CD14-positive monocyte (primary cell): Measurements from ENCODE around the gene CFAP97. TPM values are rescaled to one million over a fixed set of nuclear protein-coding genes. Genes with fewer than 3 reads are reported as not detected.

Experiments used
- DNase-seq, 3 donors: peaks; one replicate each; pipeline ENCODE4 v3.0.0-alpha.2; 2011 to 2022
- H2AFZ ChIP-seq: 2 replicates; pipeline ENCODE4 v1.6.0; 2012; ENCODE audit warnings: mild to moderate bottlenecking, low read depth, low read length, inconsistent platforms; ENCODE audit not compliant: insufficient read depth, poor library complexity, severe bottlenecking
- H3K27ac ChIP-seq, 2 donors: 1 replicate in 1 of 2; 2 replicates in 1 of 2; pipeline ENCODE4 v1.5.1; 2012 to 2013; ENCODE audit warnings: low read length in 2 of 2, control low read depth in 1 of 2, inconsistent platforms in 1 of 2, low read depth in 1 of 2, mild to moderate bottlenecking in 1 of 2
- H3K27me3 ChIP-seq, 2 donors: one replicate each; pipeline versions ENCODE4 v1.6.0 to v1.6.1; 2011 to 2013; ENCODE audit warnings: low read length in 2 of 2; ENCODE audit not compliant: control insufficient read depth in 2 of 2, insufficient read depth in 2 of 2
- H3K36me3 ChIP-seq, 2 donors: replicated peaks in 1 of 2; 1 replicate in 1 of 2; 2 replicates in 1 of 2; pipeline versions ENCODE4 v1.5.1 to v1.6.1; 2012 to 2013; ENCODE audit warnings: low read length in 2 of 2, control low read depth in 1 of 2, inconsistent platforms in 1 of 2, mild to moderate bottlenecking in 1 of 2; ENCODE audit not compliant: insufficient read depth in 2 of 2, control insufficient read depth in 1 of 2
- H3K4me1 ChIP-seq, 2 donors: 1 replicate in 1 of 2; 2 replicates in 1 of 2; pipeline versions ENCODE4 v1.5.1 to v1.6.1; 2012 to 2013; ENCODE audit warnings: low read length in 2 of 2, control low read depth in 1 of 2, inconsistent platforms in 1 of 2, mild to moderate bottlenecking in 1 of 2, moderate library complexity in 1 of 2; ENCODE audit not compliant: insufficient read depth in 2 of 2, control insufficient read depth in 1 of 2
- H3K4me2 ChIP-seq: replicated peaks from 2 replicates; pipeline ENCODE3; 2012; ENCODE audit warnings: low read length, moderate library complexity, mild to moderate bottlenecking; ENCODE audit not compliant: poor library complexity, severe bottlenecking; ENCODE audit errors: extremely low read depth
- H3K4me3 ChIP-seq, 3 experiments: fragments of 200-600 bp in 1 of 3; sonication (generic) in 1 of 3; replicated peaks in 1 of 3; 1 replicate in 2 of 3; 2 replicates in 1 of 3; pipeline ENCODE4 v1.5.1; 2011 to 2013; ENCODE audit warnings: low read length in 3 of 3, mild to moderate bottlenecking in 3 of 3, control low read depth in 2 of 3, low read depth in 2 of 3, inconsistent platforms in 1 of 3, moderate library complexity in 1 of 3
- H3K79me2 ChIP-seq: 2 replicates; pipeline ENCODE4 v1.6.0; 2012; ENCODE audit warnings: mild to moderate bottlenecking, control low read depth, inconsistent platforms, low read length, moderate library complexity; ENCODE audit not compliant: insufficient read depth
- H3K9ac ChIP-seq: 2 replicates; pipeline ENCODE4 v1.6.0; 2017; ENCODE audit warnings: low read length, mild to moderate bottlenecking; ENCODE audit not compliant: insufficient read depth, poor library complexity, severe bottlenecking
- H3K9me3 ChIP-seq, 2 donors: replicated peaks in 1 of 2; 1 replicate in 1 of 2; 2 replicates in 1 of 2; pipeline versions ENCODE4 v1.5.1 to v1.6.1; 2012 to 2013; ENCODE audit warnings: low read length in 2 of 2, control low read depth in 1 of 2; ENCODE audit not compliant: control insufficient read depth in 1 of 2, insufficient read depth in 1 of 2
- H4K20me1 ChIP-seq: 2 replicates; pipeline ENCODE4 v1.6.0; 2012; ENCODE audit warnings: mild to moderate bottlenecking, low read length, control low read depth, moderate library complexity; ENCODE audit not compliant: insufficient read depth
- H3K27ac Mint-ChIP-seq, 7 donors: one replicate each; pipeline ENCODE4 v1.8.0; 2020; ENCODE audit warnings: mild to moderate bottlenecking in 7 of 7, mixed read lengths in 7 of 7, moderate library complexity in 6 of 7, inconsistent platforms in 2 of 7
- H3K27me3 Mint-ChIP-seq, 3 donors: one replicate each; pipeline ENCODE4 v1.8.0; 2021 to 2022; ENCODE audit warnings: low read depth in 3 of 3, mild to moderate bottlenecking in 3 of 3, mixed read lengths in 3 of 3, moderate library complexity in 3 of 3, inconsistent platforms in 1 of 3
- H3K36me3 Mint-ChIP-seq, 2 donors: one replicate each; pipeline ENCODE4 v1.8.0; 2020; ENCODE audit warnings: mixed read lengths in 2 of 2, inconsistent platforms in 1 of 2, mild to moderate bottlenecking in 1 of 2
- H3K4me1 Mint-ChIP-seq: one replicate; pipeline ENCODE4 v1.8.0; 2020; ENCODE audit warnings: mild to moderate bottlenecking, mixed read lengths
- H3K4me3 Mint-ChIP-seq, 2 donors: one replicate each; pipeline ENCODE4 v1.8.0; 2020; ENCODE audit warnings: mild to moderate bottlenecking in 2 of 2, mixed read lengths in 2 of 2, moderate library complexity in 1 of 2
- H3K9me3 Mint-ChIP-seq, 7 donors: one replicate each; pipeline ENCODE4 v1.8.0; 2020 to 2022; ENCODE audit warnings: mixed read lengths in 7 of 7, mild to moderate bottlenecking in 6 of 7, moderate library complexity in 6 of 7, inconsistent platforms in 2 of 7
- CTCF ChIP-seq: fragments of 200-600 bp; IDR thresholded peaks from one replicate; pipeline ENCODE4 v1.8.0; 2022; ENCODE audit warnings: antibody characterized with exemption, mild to moderate bottlenecking
- WGBS: methylation state at CpG from one replicate; pipeline ENCODE4 v1.1.5; 2013; ENCODE audit warnings: missing lambda C conversion rate; ENCODE audit not compliant: insufficient coverage; 5-methylcytosine and 5-hydroxymethylcytosine counted together
- intact Hi-C, 2 donors: fragments of 100-400 bp; cut with micrococcal nuclease; formaldehyde crosslinking; loops; one replicate each; pipeline versions ENCODE4 v1.15.0 to v1.15.1; 2023
- polyA plus RNA-seq, 3 donors: library from polyadenylated mRNA; depleted of rRNA in 1 of 3; unstranded in 2 of 3; stranded (reverse) in 1 of 3; fragments of 300-500 nt in 2 of 3; fragments of >200 nt in 1 of 3; fragmentation: Illumina TruSeq in 2 of 3; gene quantifications; 1 replicate in 2 of 3; 2 replicates in 1 of 3; pipeline ENCODE4 v1.2.3, GENCODE V29; 2012 to 2021

CFAP97 gene
- polyA plus RNA-seq, 3 donors, result 2.7 to 16.8 (median 12.3) TPM

GRCh38 chr4:185139736-185140135 is 64.1 kb downstream of the CFAP97 start:
- Histone ChIP-seq H3K4me3 (no peak overlapping the region), H3K79me2 (no peaks in the 10 kb centered on the region), H3K9ac (no peak overlapping the region), H3K9me3 (peaks cover 0 to 19% of the 10 kb centered on the region in 2 donors), H3K27ac (no peak overlapping the region), H4K20me1 (no peaks in the 10 kb centered on the region), H3K4me2 (no peak overlapping the region), H3K27me3 (peaks cover 44 to 61% of the 10 kb centered on the region in 2 donors), H3K36me3 (no peaks in the 10 kb centered on the region), H3K4me1 (peaks cover 4 to 9% of the 10 kb centered on the region in 2 donors), H2AFZ (no peak overlapping the region)
- no peak for DNase-seq
- peaks cover 13% of the 10 kb centered on the region for H3K4me1 Mint-ChIP-seq
- peak overlapping the region in 1 of 2 donors; percentile 60 for H3K4me3 Mint-ChIP-seq
- peaks cover 0 to 15% (median 1%) of the 10 kb centered on the region in 7 donors for H3K9me3 Mint-ChIP-seq
- 100% methylated on average over 4 of the region's 6 CpGs for WGBS
- H3K27me3 Mint-ChIP-seq, result peaks cover 54 to 75% (median 58%) of the 10 kb centered on the region in 3 donors
- no peak for TF ChIP-seq CTCF
- intact Hi-C loops, result no loop called here
- no peak overlapping the region for H3K27ac Mint-ChIP-seq
- H3K36me3 Mint-ChIP-seq, result no peaks in the 10 kb centered on the region

DNA sequence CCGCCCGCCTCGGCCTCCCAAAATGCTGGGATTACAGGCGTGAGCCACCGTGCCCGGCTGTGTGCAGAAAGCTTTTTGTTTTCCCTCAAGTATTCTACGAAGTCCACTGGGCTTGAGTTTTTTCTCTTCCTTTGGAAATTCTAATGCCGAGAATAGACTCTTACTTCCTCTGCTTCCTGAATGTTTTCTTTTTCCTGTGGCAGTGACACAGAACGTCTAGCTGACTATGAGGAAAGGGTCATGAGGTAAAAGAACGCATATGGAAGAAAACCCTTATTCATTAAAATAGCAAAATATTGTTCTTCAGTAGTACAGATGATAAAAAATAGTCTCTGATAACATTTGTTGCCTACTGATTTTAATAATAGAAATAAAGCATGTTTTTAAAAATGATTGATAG is 65.6 kb downstream of the CFAP97 start:
- peaks cover 6% of the 10 kb centered on the region for H3K4me1 Mint-ChIP-seq
- Histone ChIP-seq H3K4me1 (peaks cover 4 to 7% of the 10 kb centered on the region in 2 donors), H4K20me1 (no peaks in the 10 kb centered on the region), H2AFZ (no peak overlapping the region), H3K9me3 (peaks cover 0 to 8% of the 10 kb centered on the region in 2 donors), H3K36me3 (no peaks in the 10 kb centered on the region), H3K27ac (no peak overlapping the region), H3K9ac (no peak overlapping the region), H3K27me3 (peaks cover 30 to 52% of the 10 kb centered on the region in 2 donors), H3K4me3 (no peak overlapping the region), H3K4me2 (no peak overlapping the region), H3K79me2 (no peaks in the 10 kb centered on the region)
- no peak overlapping the region for H3K27ac Mint-ChIP-seq
- no peak overlapping the region for H3K4me3 Mint-ChIP-seq
- peaks cover 40 to 60% (median 43%) of the 10 kb centered on the region in 3 donors for H3K27me3 Mint-ChIP-seq
- WGBS, result 80% methylated on average over 7 of the region's 10 CpGs
- no peaks in the 10 kb centered on the region for H3K36me3 Mint-ChIP-seq
- DNase-seq, result no peak
- intact Hi-C loops, result no loop called here
- TF ChIP-seq CTCF, result no peak
- H3K9me3 Mint-ChIP-seq, result peaks cover 0 to 7% (median 0%) of the 10 kb centered on the region in 7 donors
